Panc1 (cell line): Measurements from ENCODE around the gene GIPC3.

Experiments
- CTCF ChIP-seq: fragments of 450-650 bp; IDR thresholded peaks from 2 replicates; pipeline ENCODE4 v1.5.1; 2017; ENCODE audit warnings: mild to moderate bottlenecking
- POLR2AphosphoS5 ChIP-seq: IDR thresholded peaks from 2 replicates; pipeline ENCODE4 v1.6.1; 2012; ENCODE audit warnings: mild to moderate bottlenecking, low read depth, low read length, moderate library complexity

DNA sequence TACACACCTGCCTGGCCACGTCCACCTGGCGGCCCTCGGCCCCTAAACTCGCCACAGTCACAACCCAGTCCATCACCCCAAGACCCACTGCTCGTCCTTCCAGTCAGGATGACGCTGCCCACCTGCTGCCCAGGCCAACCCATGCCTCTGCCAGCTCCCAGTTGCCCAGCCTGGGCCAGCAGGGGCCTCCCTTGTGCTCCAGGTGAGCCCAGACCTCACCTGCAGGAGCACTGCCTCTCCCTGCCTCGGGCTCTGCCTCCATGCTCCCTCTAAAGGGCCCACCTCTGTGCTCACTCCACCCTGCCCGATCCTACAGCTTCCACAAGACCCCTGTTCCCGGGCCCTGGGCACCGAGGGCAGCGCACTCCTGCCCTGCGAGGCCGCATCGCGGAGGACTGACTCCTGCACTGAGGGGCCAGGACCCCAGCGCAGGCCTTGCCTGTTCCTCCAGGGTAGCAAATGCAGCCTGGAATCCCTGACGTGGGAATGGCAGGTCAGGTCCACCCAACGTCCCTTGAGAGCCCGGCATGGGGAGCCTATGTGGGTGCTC lies 49.3 kb downstream of the GIPC3 start:
- no peak for TF ChIP-seq CTCF
- TF ChIP-seq POLR2AphosphoS5, result no peak
